ENCODE data around the gene FCHO2. TPM values are rescaled to one million over a fixed set of nuclear protein-coding genes. Genes with fewer than 3 reads are reported as not detected.

FCHO2 gene
- total RNA-seq, 4 donors from 2014 or later: 20.2 to 38.0 (median 28.3) TPM

- no peaks in the 10 kb centered on the region for H3K4me1 ChIP-seq
- no peak overlapping the region for H3K4me3 ChIP-seq
- no peak overlapping the region for H3K27ac ChIP-seq
- H3K27me3 ChIP-seq: no peaks in the 10 kb centered on the region
- TF ChIP-seq CTCF (IDR thresholded peaks at IDR 0.05): no peak
- TF ChIP-seq POLR2A (IDR thresholded peaks at IDR 0.05): no peak
- H3K36me3 ChIP-seq: peaks cover 0 to 7% (median 0%) of the 10 kb centered on the region in 3 donors
- H3K9me3 ChIP-seq: no peaks in the 10 kb centered on the region
- no peak for DNase-seq
Observed at GRCh38 chr5:73095564-73096238, 139.9 kb downstream of the FCHO2 start.

- H3K36me3 ChIP-seq: peaks cover 0 to 2% (median 0%) of the 10 kb centered on the region in 3 donors
- DNase-seq: no peak
- H3K4me1 ChIP-seq: no peaks in the 10 kb centered on the region
- H3K27ac ChIP-seq: no peak overlapping the region
- no peak overlapping the region for H3K4me3 ChIP-seq
- H3K27me3 ChIP-seq: no peaks in the 10 kb centered on the region
- TF ChIP-seq CTCF (IDR thresholded peaks at IDR 0.05) (no peak), POLR2A (IDR thresholded peaks at IDR 0.05) (no peak)
- H3K9me3 ChIP-seq: no peaks in the 10 kb centered on the region
Observed at GRCh38 chr5:73096239-73096575, 140.4 kb downstream of the FCHO2 start.

GRCh38 chr5:73097740-73098139, 141.9 kb downstream of the FCHO2 start:
- H3K27ac ChIP-seq: no peak overlapping the region
- H3K4me1 ChIP-seq: no peaks in the 10 kb centered on the region
- no peaks in the 10 kb centered on the region for H3K36me3 ChIP-seq
- TF ChIP-seq POLR2A (IDR thresholded peaks at IDR 0.05) (no peak), CTCF (IDR thresholded peaks at IDR 0.05) (no peak)
- DNase-seq: no peak
- H3K27me3 ChIP-seq: no peaks in the 10 kb centered on the region
- H3K4me3 ChIP-seq: no peak overlapping the region
- H3K9me3 ChIP-seq: no peaks in the 10 kb centered on the region

DNA sequence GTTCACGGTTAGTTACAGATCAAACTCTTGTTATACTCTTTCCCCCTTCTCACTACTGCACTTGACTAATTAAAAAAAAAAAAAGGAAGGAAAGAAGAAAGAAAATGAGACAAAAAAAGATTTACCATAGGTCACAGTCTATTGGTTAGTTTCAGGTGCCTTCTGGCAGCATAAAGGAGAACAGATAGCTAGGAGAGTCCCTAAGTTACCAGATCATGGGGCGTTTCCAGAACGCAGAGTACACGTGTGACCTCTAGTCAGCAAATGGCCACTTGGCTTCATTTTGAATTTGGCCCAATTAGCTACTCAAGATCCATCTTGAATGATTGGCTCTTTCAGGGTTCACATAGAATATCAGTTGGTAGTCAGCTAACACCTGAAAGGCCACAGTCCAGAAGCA, 144.3 kb downstream of the FCHO2 start:
- no peaks in the 10 kb centered on the region for H3K9me3 ChIP-seq
- no peaks in the 10 kb centered on the region for H3K4me1 ChIP-seq
- no peak for DNase-seq
- no peak for TF ChIP-seq POLR2A (IDR thresholded peaks at IDR 0.05)
- no peak for TF ChIP-seq CTCF (IDR thresholded peaks at IDR 0.05)
- no peak overlapping the region for H3K27ac ChIP-seq
- no peaks in the 10 kb centered on the region for H3K27me3 ChIP-seq
- no peaks in the 10 kb centered on the region for H3K36me3 ChIP-seq
- no peak overlapping the region for H3K4me3 ChIP-seq

DNA sequence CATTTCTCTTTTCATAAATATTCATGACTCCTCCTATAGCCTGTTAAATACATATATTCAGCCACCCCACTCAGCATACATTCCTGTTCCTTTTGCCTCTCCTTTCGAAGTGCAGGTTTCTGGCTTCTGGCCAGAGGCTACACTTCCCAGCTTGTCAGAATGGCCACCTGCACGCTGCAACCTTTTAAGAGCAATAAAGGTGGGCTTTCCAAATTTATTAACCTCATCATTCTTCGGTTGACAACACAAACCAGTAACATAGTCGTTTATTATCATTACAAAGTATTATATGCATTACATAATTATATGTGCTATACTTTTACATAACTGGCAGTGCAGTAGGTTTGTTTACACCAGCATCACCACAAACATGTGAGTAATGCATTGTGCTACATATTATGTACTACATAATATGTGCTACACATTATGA, 148.0 kb downstream of the FCHO2 start:
- Histone ChIP-seq H3K4me3 (no peak overlapping the region), H3K27ac (no peak overlapping the region), H3K27me3 (no peaks in the 10 kb centered on the region), H3K4me1 (no peaks in the 10 kb centered on the region), H3K36me3 (no peaks in the 10 kb centered on the region), H3K9me3 (no peaks in the 10 kb centered on the region)
- TF ChIP-seq POLR2A (IDR thresholded peaks at IDR 0.05) (no peak), CTCF (IDR thresholded peaks at IDR 0.05) (no peak)
- DNase-seq: no peak

DNA sequence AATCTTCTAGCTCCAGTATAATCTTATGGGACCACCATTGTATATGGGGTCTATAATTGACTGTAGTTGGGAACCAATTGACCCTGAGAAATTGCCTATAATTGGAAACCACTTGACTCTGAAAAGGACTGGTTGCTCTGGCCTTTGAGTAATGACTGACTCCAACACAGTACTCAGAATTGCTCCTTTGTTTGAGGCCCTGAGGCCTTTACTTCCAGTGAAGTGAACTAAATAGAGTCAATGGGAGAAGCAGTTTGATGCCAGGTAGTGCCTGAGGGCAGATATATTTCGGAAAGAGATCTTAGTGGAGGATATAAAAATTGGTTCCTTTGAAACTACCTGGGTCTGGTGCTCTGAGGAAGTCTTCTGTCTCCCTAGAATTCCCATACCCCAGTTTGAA, 148.5 kb downstream of the FCHO2 start:
- H3K4me1 ChIP-seq: no peaks in the 10 kb centered on the region
- no peak overlapping the region for H3K27ac ChIP-seq
- no peaks in the 10 kb centered on the region for H3K9me3 ChIP-seq
- no peaks in the 10 kb centered on the region for H3K36me3 ChIP-seq
- H3K27me3 ChIP-seq: no peaks in the 10 kb centered on the region
- TF ChIP-seq POLR2A (IDR thresholded peaks at IDR 0.05) (no peak), CTCF (IDR thresholded peaks at IDR 0.05) (no peak)
- no peak for DNase-seq
- H3K4me3 ChIP-seq: no peak overlapping the region
